Measurements from ENCODE around the gene HECA. TPM values are rescaled to one million over a fixed set of nuclear protein-coding genes. Genes with fewer than 3 reads are reported as not detected.

HECA gene
- total and polyA plus RNA-seq, 2 of the 8 experiments (the other 6 are each of a cell fraction or from before 2014, with no cell fraction given) = 2.4 to 9.2 TPM

DNA sequence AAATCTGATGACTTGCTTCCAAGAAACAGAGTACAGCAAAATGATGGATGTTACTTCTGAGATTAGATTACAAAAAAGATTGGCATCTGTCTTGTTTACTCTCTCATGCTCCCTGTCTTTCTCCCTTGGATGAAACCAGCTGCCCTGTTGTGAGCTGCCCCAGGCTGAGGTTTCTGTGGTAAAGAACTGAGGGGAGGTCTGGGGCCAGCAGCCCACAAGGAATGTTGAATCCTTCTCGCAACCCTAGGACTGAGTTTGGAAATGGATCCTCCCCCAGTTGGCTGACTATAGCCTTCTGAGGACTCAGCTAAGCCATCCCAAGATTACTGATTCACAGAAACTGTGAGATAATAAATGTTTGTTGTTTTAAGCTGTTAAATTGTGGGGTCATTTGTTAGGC lies 5.6 kb upstream of the HECA start:
- Histone ChIP-seq H2BK120ac (replicated peaks; ENCODE audit: low read depth, low read length) (no peak overlapping the region), H2BK15ac (ENCODE audit: low read length) (no peak overlapping the region), H4K20me1 (replicated peaks in 1 of 2; ENCODE audit: control insufficient read depth in 1 of 2, insufficient read depth in 2 of 2, low read length in 2 of 2) (no peaks in the 10 kb centered on the region), H3K18ac (ENCODE audit: extremely low read depth, low read length) (no peak overlapping the region), H3K27ac (ENCODE audit: low read depth, low read length) (no peak overlapping the region), H3K79me1 (ENCODE audit: low read depth, low read length) (no peaks in the 10 kb centered on the region), H3K4me3 (ENCODE audit: extremely low read depth in 1 of 4, insufficient read depth in 2 of 4, low read depth in 3 of 4, low read length in 4 of 4) (no peak overlapping the region), H3K56ac (replicated peaks; ENCODE audit: insufficient read length, low read depth, low read length) (no peak overlapping the region), H3K14ac (ENCODE audit: insufficient read length) (no peak overlapping the region), H3K23ac (ENCODE audit: insufficient read length) (no peak overlapping the region), H4K91ac (replicated peaks; ENCODE audit: insufficient read length, low read length) (no peak overlapping the region), H2BK12ac (ENCODE audit: low read depth, low read length) (no peak overlapping the region), H3K4me2 (ENCODE audit: insufficient read depth in 1 of 2, low read depth in 2 of 2, low read length in 2 of 2) (no peak overlapping the region), H3K4me1 (replicated peaks in 1 of 4; ENCODE audit: control insufficient read depth in 3 of 4, insufficient read depth in 4 of 4, low read length in 3 of 4) (no peaks in the 10 kb centered on the region), H3K27me3 (replicated peaks in 1 of 4; ENCODE audit: control insufficient read depth in 3 of 4, extremely low read depth in 1 of 4, insufficient read depth in 3 of 4, low read length in 3 of 4) (no peaks in the 10 kb centered on the region), H3K36me3 (ENCODE audit: control insufficient read depth in 2 of 4, insufficient read depth in 4 of 4, low read length in 3 of 4) (no peaks in the 10 kb centered on the region), H2BK5ac (ENCODE audit: low read depth, low read length) (no peak overlapping the region), H2BK20ac (ENCODE audit: low read length) (no peak overlapping the region), H3K4ac (replicated peaks; ENCODE audit: insufficient read length, low read depth, low read length) (no peak overlapping the region), H3K9ac (replicated peaks in 1 of 4; ENCODE audit: extremely low read depth in 1 of 4, low read depth in 3 of 4, low read length in 3 of 4) (no peak overlapping the region), H2AFZ (ENCODE audit: low read length) (peak overlapping the region; percentile 43; the same call in 1 of the 2 replicates), H3K79me2 (ENCODE audit: control insufficient read depth in 1 of 2, insufficient read depth in 2 of 2, low read length in 2 of 2) (no peaks in the 10 kb centered on the region), H3K9me3 (ENCODE audit: insufficient read depth in 2 of 2, low read depth in 1 of 2, low read length in 1 of 2) (no peaks in the 10 kb centered on the region), H3K23me2 (ENCODE audit: low read depth, low read length) (no peaks in the 10 kb centered on the region), H4K5ac (ENCODE audit: insufficient read length, low read depth, low read length) (no peak overlapping the region), H2AK5ac (ENCODE audit: low read depth, low read length) (no peak overlapping the region), H4K8ac (ENCODE audit: extremely low read depth, insufficient read depth, low read length) (no peak overlapping the region)
- FAIRE-seq (no peak), DNase-seq (ENCODE audit: low read depth in 1 of 2, low spot score in 2 of 2) (no peak)
- ChIA-PET POLR2A (ENCODE audit: partially characterized antibody) (no interaction called here), CTCF (ENCODE audit: partially characterized antibody) (interaction anchor here (1.8 kb wide), 1 partner anchor 90 kb away, joined by 4 read pairs; no protein-coding TSS in a partner anchor)
- 88% methylated on average over 1 of the region's 1 CpG; no CpG with 5 or more reads in 1 of the 2 experiments for WGBS, 2 experiments (ENCODE audit: extremely low coverage in 1 of 2, insufficient coverage in 1 of 2, insufficient read length in 1 of 2, insufficient replicate concordance in 2 of 2, low coverage in 1 of 2, low lambda C conversion rate in 2 of 2, missing lambda C conversion rate in 1 of 2)
- TF ChIP-seq ASH2L (IDR thresholded peaks at IDR 0.05; ENCODE audit: low read length) (no peak), CTBP2 (IDR thresholded peaks at IDR 0.05; ENCODE audit: borderline replicate concordance, insufficient read depth, insufficient read length, low read length) (no peak), RNF2 (IDR thresholded peaks at IDR 0.05; ENCODE audit: borderline replicate concordance, low read depth, low read length, missing control alignments, poor library complexity, severe bottlenecking) (no peak), BACH1 (IDR thresholded peaks at IDR 0.05; ENCODE audit: low read length) (no peak), SP4 (IDR thresholded peaks at IDR 0.05; ENCODE audit: low read length) (no peak), CBX8 (IDR thresholded peaks at IDR 0.05; ENCODE audit: borderline replicate concordance, low read depth, low read length) (no peak)
